HepG2 (cell line): ENCODE results near the gene PEX14. TPM values are rescaled to one million over a fixed set of nuclear protein-coding genes. Genes with fewer than 3 reads are reported as not detected.
A peak's percentile ranks its signal among the peaks of the same experiment; 100 is the strongest.

Source experiments
- ATAC-seq: fragments of 200-7000 bp; cut with Tn5 transposase; 3 replicates; pipeline ENCODE4 v1.9.1; 2020; ENCODE audit warnings: mild to moderate bottlenecking, moderate library complexity
- BruUV-seq: library from RNA; stranded (reverse); fragments of 400-500 nt; replicated peaks from 2 replicates; lab custom pipeline; 2021; lab: Mats Ljungman, UMichigan
- CTCF ChIA-PET: fragments of 300-600 bp; formaldehyde crosslinking; extraction: SDS; loops from one replicate; lab custom pipeline; 2021; ENCODE audit warnings: low total read pairs, inconsistent platforms, low intra/inter-chr PET ratio; lab: Yijun Ruan, JAX
- POLR2A ChIA-PET: fragments of 350-600 bp; sonication (Branson Sonifier 250); formaldehyde crosslinking; loops from one replicate; lab custom pipeline; 2020; ENCODE audit warnings: antibody characterized with exemption, inconsistent platforms; lab: Yijun Ruan, JAX
- DNase-seq: peaks from one replicate; pipeline ENCODE4 v3.0.0-alpha.2; 2015; ENCODE audit warnings: low spot score
- FAIRE-seq: peaks from 3 replicates; lab custom pipeline; 2011; peaks lifted over from hg19 to GRCh38; lab: Jason Lieb, UNC
- H2AFZ ChIP-seq: one replicate; pipeline ENCODE4 v1.6.1; 2011; ENCODE audit warnings: low read length, inconsistent platforms
- H3K27ac ChIP-seq: fragments of 300-600 bp; 3 replicates; pipeline ENCODE4 v1.8.0; 2011; ENCODE audit warnings: mixed run types, mild to moderate bottlenecking, mixed read lengths, low read length, inconsistent platforms; ENCODE audit not compliant: insufficient read depth; ENCODE audit errors: extremely low read length
- H3K27me3 ChIP-seq, 2 experiments: fragments of 200-600 bp in 1 of 2; 2 replicates in 1 of 2; 3 replicates in 1 of 2; pipeline versions ENCODE4 v1.6.0 to v1.8.0; 2011; ENCODE audit warnings: low read length in 2 of 2, mild to moderate bottlenecking in 2 of 2, moderate library complexity in 2 of 2, inconsistent platforms in 1 of 2; ENCODE audit not compliant: insufficient read depth in 2 of 2, control insufficient read depth in 1 of 2
- H3K36me3 ChIP-seq, 2 experiments: fragments of 200-600 bp in 1 of 2; replicated peaks in 1 of 2; 2 replicates in 1 of 2; 3 replicates in 1 of 2; pipeline versions ENCODE4 v1.5.1 to v1.8.0; 2011; ENCODE audit warnings: low read length in 2 of 2, inconsistent platforms in 1 of 2; ENCODE audit not compliant: insufficient read depth in 2 of 2, control insufficient read depth in 1 of 2
- H3K4me1 ChIP-seq: 2 replicates; pipeline ENCODE4 v1.5.1; 2012; ENCODE audit warnings: low read length, inconsistent platforms; ENCODE audit not compliant: insufficient read depth
- H3K4me2 ChIP-seq: 2 replicates; pipeline ENCODE4 v1.6.0; 2011; ENCODE audit warnings: low read depth, low read length, inconsistent platforms
- H3K4me3 ChIP-seq, 3 experiments: fragments of 200-600 bp in 1 of 3; sonication (generic), shearing (Covaris generic) in 1 of 3; replicated peaks in 1 of 3; 2 replicates each; pipeline ENCODE4 v1.5.1; 2011 to 2016; ENCODE audit warnings: low read length in 3 of 3, inconsistent platforms in 2 of 3, low read depth in 2 of 3, mild to moderate bottlenecking in 2 of 3, control low read depth in 1 of 3, mixed read lengths in 1 of 3; ENCODE audit not compliant: insufficient read depth in 1 of 3
- H3K79me2 ChIP-seq: one replicate; pipeline ENCODE4 v1.6.1; 2011; ENCODE audit warnings: low read length, inconsistent platforms; ENCODE audit not compliant: insufficient read depth
- H3K9ac ChIP-seq: 2 replicates; pipeline ENCODE4 v1.6.0; 2011; ENCODE audit warnings: mild to moderate bottlenecking, low read depth, low read length, inconsistent platforms; ENCODE audit not compliant: insufficient read depth
- H3K9me3 ChIP-seq: 2 replicates; pipeline ENCODE4 v1.5.1; 2012; ENCODE audit warnings: mild to moderate bottlenecking, low read length
- H4K20me1 ChIP-seq: 2 replicates; pipeline ENCODE4 v1.6.0; 2011; ENCODE audit warnings: inconsistent platforms, mild to moderate bottlenecking, low read length, moderate library complexity; ENCODE audit not compliant: insufficient read depth
- ATF4 ChIP-seq, 2 experiments: fragments of 450-650 bp in 1 of 2; sonication (generic) in 1 of 2; formaldehyde crosslinking; IDR thresholded peaks; 2 replicates each; pipeline versions ENCODE4 v1.5.0 to v1.8.0; 2020 to 2022; ENCODE audit warnings: mild to moderate bottlenecking in 1 of 2, missing genetic modification reagents in 1 of 2
- DNMT3B ChIP-seq: conservative IDR thresholded peaks from 2 replicates; pipeline ENCODE4 v1.6.1; 2016; ENCODE audit warnings: missing biosample characterization, control low read depth
- HOXA5 ChIP-seq: sonication (generic); formaldehyde crosslinking; IDR thresholded peaks from 2 replicates; pipeline ENCODE4 v1.4.0; 2020; ENCODE audit warnings: missing genetic modification reagents
- KAT8 ChIP-seq: IDR thresholded peaks from 2 replicates; pipeline ENCODE4 v1.6.1; 2016; ENCODE audit warnings: missing genetic modification reagents, missing compliant biosample characterization
- PAX8 ChIP-seq: sonication (generic); formaldehyde crosslinking; IDR thresholded peaks from 2 replicates; pipeline ENCODE4 v1.8.0; 2022; ENCODE audit warnings: mild to moderate bottlenecking, missing genetic modification reagents, borderline replicate concordance
- PTBP1 ChIP-seq: fragments of 200-400 bp; formaldehyde crosslinking; IDR thresholded peaks from 2 replicates; pipeline ENCODE4 v1.6.1; 2018; ENCODE audit warnings: low read length, low read depth; ENCODE audit not compliant: poor library complexity, severe bottlenecking
- RARA ChIP-seq: IDR thresholded peaks from 2 replicates; pipeline ENCODE4 v1.6.1; 2016; ENCODE audit warnings: missing genetic modification reagents, missing compliant biosample characterization
- RBM39 ChIP-seq: fragments of 200-400 bp; formaldehyde crosslinking; IDR thresholded peaks from one replicate; pipeline ENCODE4 v1.6.1; 2018; ENCODE audit warnings: antibody characterized with exemption, mild to moderate bottlenecking, low read depth, low read length; ENCODE audit not compliant: poor library complexity, severe bottlenecking
- TAF15 ChIP-seq: fragments of 200-400 bp; formaldehyde crosslinking; IDR thresholded peaks from one replicate; pipeline ENCODE4 v1.6.1; 2018; ENCODE audit warnings: mild to moderate bottlenecking, low read depth, low read length; ENCODE audit not compliant: poor library complexity, severe bottlenecking
- YY1 ChIP-seq: IDR thresholded peaks from 2 replicates; pipeline ENCODE4 v1.6.1; 2011; ENCODE audit warnings: low read length, low read depth, moderate library complexity, mild to moderate bottlenecking; ENCODE audit not compliant: insufficient read depth, insufficient replicate concordance
- ZBTB46 ChIP-seq: sonication (generic); formaldehyde crosslinking; IDR thresholded peaks from 2 replicates; pipeline ENCODE4 v1.4.0; 2020; ENCODE audit warnings: mild to moderate bottlenecking, missing genetic modification reagents, borderline replicate concordance
- ZBTB7A ChIP-seq: sonication (generic); formaldehyde crosslinking; IDR thresholded peaks from 2 replicates; pipeline ENCODE4 v1.8.0; 2022; ENCODE audit warnings: mild to moderate bottlenecking, missing genetic modification reagents
- ZNF10 ChIP-seq: sonication (generic); formaldehyde crosslinking; IDR thresholded peaks from 2 replicates; pipeline ENCODE4 v1.4.0; 2020; ENCODE audit warnings: mild to moderate bottlenecking, low read depth, missing genetic modification reagents, borderline replicate concordance
- ZNF446 ChIP-seq: sonication (generic); formaldehyde crosslinking; IDR thresholded peaks from 2 replicates; pipeline ENCODE4 v1.5.0; 2020; ENCODE audit warnings: mild to moderate bottlenecking, missing genetic modification reagents
- ZNF557 ChIP-seq: sonication (generic); formaldehyde crosslinking; IDR thresholded peaks from 2 replicates; pipeline ENCODE4 v1.4.0; 2020; ENCODE audit warnings: missing genetic modification reagents
- ZNF629 ChIP-seq: sonication (generic); formaldehyde crosslinking; conservative IDR thresholded peaks from 2 replicates; pipeline ENCODE4 v1.5.0; 2020; ENCODE audit warnings: missing genetic modification reagents
- ZNF777 ChIP-seq: sonication (generic); formaldehyde crosslinking; IDR thresholded peaks from 2 replicates; pipeline ENCODE4 v1.4.0; 2020; ENCODE audit warnings: missing genetic modification reagents
- WGBS: methylation state at CpG from one replicate; pipeline ENCODE4 v1.1.6; 2017; ENCODE audit warnings: low lambda C conversion rate; 5-methylcytosine and 5-hydroxymethylcytosine counted together
- in situ Hi-C: cut with HindIII; loops from 2 replicates; pipeline ENCODE4 v1.10.0; 2017; ENCODE audit warnings: low pct_unique_long_range_greater_than_20kb; ENCODE audit not compliant: extremely low pct_ligation_motif_present
- intact Hi-C: fragments of 100-400 bp; cut with micrococcal nuclease; formaldehyde crosslinking; loops from one replicate; pipeline ENCODE4 v1.10.0; 2022; ENCODE audit not compliant: unreplicated experiment
- polyA plus RNA-seq, 8 experiments: library from polyadenylated mRNA; depleted of rRNA in 3 of 8; stranded (reverse) in 7 of 8; unstranded in 1 of 8; fragments of >200 nt; fragmentation: Illumina TruSeq in 4 of 8; extraction: Trizol in 4 of 8; gene quantifications; 2 replicates each; pipeline versions ENCODE4 v1.2.1 to v1.2.3, GENCODE V29; 2011 to 2016; ENCODE audit warnings: low read depth in 4 of 8, missing spikeins in 1 of 8, mixed read lengths in 1 of 8; ENCODE audit not compliant: insufficient read depth in 1 of 8
- total RNA-seq, 5 experiments: library from RNA; depleted of rRNA; stranded (reverse); fragments of >200 nt; fragmentation: Illumina TruSeq; extraction: Trizol; gene quantifications; 2 replicates each; pipeline ENCODE4 v1.2.3, GENCODE V29; 2016; ENCODE audit warnings: low read depth in 1 of 5

The PEX14 gene
- total and polyA plus RNA-seq, 2 of the 13 experiments (the other 11 are each of a cell fraction or from before 2014, with no cell fraction given) = 6.5 to 9.9 TPM

GRCh38 chr1:10556430-10557005 lies 81.8 kb downstream of the PEX14 start:
- peak overlapping the region; percentile 46 for H3K27ac ChIP-seq
- no TSS peak for BruUV-seq
- CTCF ChIA-PET = no interaction called here

More at GRCh38 chr1:10556430-10557005, 81.8 kb downstream of the PEX14 start:
- ATAC-seq (peak; percentile 48), FAIRE-seq (no peak), DNase-seq (no peak)
- Histone ChIP-seq H2AFZ (no peak overlapping the region), H3K4me2 (peak overlapping the region; percentile 70; the same call in 1 of the 2 replicates), H3K9me3 (no peaks in the 10 kb centered on the region), H3K27me3 (no peaks in the 10 kb centered on the region), H3K4me3 (no peak overlapping the region), H3K79me2 (no peaks in the 10 kb centered on the region), H3K36me3 (no peaks in the 10 kb centered on the region), H4K20me1 (no peaks in the 10 kb centered on the region), H3K4me1 (peaks cover 28% of the 10 kb centered on the region), H3K9ac (0 out of 2 replicates have a peak overlapping the region, but pooled peaks have one; percentile 40)
- intact Hi-C loops (no loop called here), in situ Hi-C loops (no loop called here)
- TF ChIP-seq YY1 (no peak), ZNF629 (peak; percentile 85), KAT8 (no peak), TAF15 (no peak), HOXA5 (CRISPR knock-in tag) (no peak), PAX8 (no peak), ZNF777 (CRISPR knock-in tag) (no peak), ZNF557 (no peak), RARA (CRISPR knock-in tag) (no peak), ZNF446 (CRISPR knock-in tag) (no peak), DNMT3B (no peak), RBM39 (no peak), ZBTB46 (CRISPR knock-in tag) (no peak), ATF4 (CRISPR knock-in tag; IDR thresholded peaks at IDR 0.05) (peak in 1 of 2 experiments; percentile 50; a peak in 1 of 4 replicates), ZNF10 (CRISPR knock-in tag) (no peak), ZBTB7A (CRISPR knock-in tag) (no peak), PTBP1 (no peak)
- WGBS = 87% methylated on average over 9 of the region's 9 CpGs
- POLR2A ChIA-PET = interaction anchor here (0.8 to 1.5 kb wide), 4 partner anchors 33 to 129 kb away, joined by 3 to 6 read pairs (median 4); no protein-coding TSS in a partner anchor
